MG63 (cell line): ENCODE data around the gene TANGO2. TPM values are rescaled to one million over a fixed set of nuclear protein-coding genes. Genes with fewer than 3 reads are reported as not detected.

Source experiments
- DNase-seq: peaks from one replicate; pipeline ENCODE4 v3.0.0-alpha.2; 2020
- H3K27me3 ChIP-seq: fragments of 250-450 bp; sonication (Bioruptor Pico); 2 replicates; pipeline ENCODE4 v1.5.1; 2020; ENCODE audit warnings: mild to moderate bottlenecking, moderate library complexity
- H3K36me3 ChIP-seq: fragments of 250-450 bp; sonication (Bioruptor Pico); 2 replicates; pipeline ENCODE4 v1.5.1; 2020; ENCODE audit warnings: mild to moderate bottlenecking, moderate library complexity
- H3K4me3 ChIP-seq: fragments of 250-450 bp; sonication (Bioruptor Pico); 2 replicates; pipeline ENCODE4 v1.5.1; 2020; ENCODE audit warnings: mild to moderate bottlenecking, moderate library complexity
- H3K9me3 ChIP-seq: fragments of 250-450 bp; sonication (Bioruptor Pico); 2 replicates; pipeline ENCODE4 v1.5.1; 2020; ENCODE audit warnings: mild to moderate bottlenecking, moderate library complexity
- total RNA-seq: library from RNA; depleted of rRNA; stranded (reverse); fragments of >200 nt; shearing (Covaris generic); gene quantifications from 2 replicates; pipeline ENCODE4 v1.2.3, GENCODE V29; 2014; ENCODE audit warnings: low replicate concordance

TANGO2 gene
- total RNA-seq, 1 experiment from 2014 or later: 21.0 TPM

DNA sequence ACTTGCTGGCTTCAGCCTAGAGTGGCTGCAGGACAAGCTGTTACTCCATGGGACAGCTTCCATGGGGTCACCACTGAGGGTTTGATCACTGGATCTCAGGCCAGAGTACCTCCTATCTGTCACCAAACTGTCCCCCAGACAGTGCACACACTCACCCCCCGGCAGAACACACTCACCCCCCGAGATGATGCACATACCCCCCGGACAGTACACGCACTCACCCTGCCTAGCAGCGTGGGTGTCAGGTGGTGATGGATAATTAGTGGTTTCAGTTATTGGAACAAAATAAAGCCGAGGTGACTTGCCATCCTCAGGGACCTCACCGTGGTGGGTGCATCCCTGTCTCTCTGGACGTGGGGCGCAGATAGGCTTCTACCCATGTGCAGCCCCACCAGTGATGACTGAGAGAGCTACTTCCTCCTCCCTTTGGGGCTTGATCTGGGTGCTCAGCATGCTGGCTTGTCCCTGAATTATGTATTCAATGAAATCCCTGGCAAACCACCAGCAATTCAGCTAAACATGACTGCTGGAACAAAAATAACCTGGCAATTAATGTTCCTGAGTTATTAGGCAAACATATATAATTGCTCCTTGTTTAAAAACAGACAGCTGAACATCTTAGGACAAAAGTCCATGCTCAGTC is 18.9 kb downstream of the TANGO2 start:
- Histone ChIP-seq H3K27me3 (no peaks in the 10 kb centered on the region), H3K9me3 (no peaks in the 10 kb centered on the region), H3K36me3 (no peaks in the 10 kb centered on the region), H3K4me3 (no peak overlapping the region)
- DNase-seq: no peak

DNA sequence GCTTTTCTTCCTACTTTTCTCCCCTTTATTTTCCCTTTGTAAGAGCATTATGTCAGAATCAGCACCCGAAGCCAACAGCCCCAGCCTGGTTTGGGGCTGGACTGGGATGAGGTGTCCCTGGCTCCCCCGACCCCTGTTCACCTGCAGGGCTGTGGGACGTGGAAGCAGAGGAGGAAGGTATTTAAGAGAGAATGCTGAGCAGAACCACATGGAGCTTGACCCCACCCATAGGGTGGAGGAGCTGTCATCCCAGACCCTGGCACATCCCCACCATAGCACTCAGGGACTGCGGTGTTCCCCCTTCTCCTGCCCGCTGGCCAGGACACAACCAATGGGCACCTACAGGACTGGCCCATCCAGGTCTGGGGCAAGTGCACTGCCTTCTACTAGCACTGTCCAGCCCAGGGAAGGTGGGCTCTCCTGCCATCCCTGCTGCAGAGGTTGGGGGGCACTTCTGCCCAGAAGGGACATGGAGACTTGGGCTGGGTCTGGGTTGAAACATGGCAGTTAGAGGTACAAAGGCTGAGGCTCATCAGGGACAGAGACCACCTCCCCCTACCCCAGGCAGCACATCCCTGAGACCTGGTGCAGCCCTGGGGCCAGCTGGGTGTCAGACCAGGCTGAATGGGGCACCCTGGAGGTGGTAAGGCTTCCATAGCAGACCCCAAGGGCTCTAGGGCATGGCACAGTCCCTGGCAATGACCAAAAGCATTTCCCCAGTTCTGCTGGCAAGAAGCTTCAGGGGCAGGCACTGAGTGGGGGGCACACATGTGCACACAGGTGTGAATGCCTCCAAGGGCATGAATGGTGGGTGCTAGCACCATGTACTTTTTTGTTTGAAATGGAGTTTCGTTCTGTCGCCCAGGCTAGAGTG is 19.7 kb downstream of the TANGO2 start:
- no peaks in the 10 kb centered on the region for H3K36me3 ChIP-seq
- H3K9me3 ChIP-seq: no peaks in the 10 kb centered on the region
- H3K27me3 ChIP-seq: no peaks in the 10 kb centered on the region
- H3K4me3 ChIP-seq: no peak overlapping the region
- no peak for DNase-seq

DNA sequence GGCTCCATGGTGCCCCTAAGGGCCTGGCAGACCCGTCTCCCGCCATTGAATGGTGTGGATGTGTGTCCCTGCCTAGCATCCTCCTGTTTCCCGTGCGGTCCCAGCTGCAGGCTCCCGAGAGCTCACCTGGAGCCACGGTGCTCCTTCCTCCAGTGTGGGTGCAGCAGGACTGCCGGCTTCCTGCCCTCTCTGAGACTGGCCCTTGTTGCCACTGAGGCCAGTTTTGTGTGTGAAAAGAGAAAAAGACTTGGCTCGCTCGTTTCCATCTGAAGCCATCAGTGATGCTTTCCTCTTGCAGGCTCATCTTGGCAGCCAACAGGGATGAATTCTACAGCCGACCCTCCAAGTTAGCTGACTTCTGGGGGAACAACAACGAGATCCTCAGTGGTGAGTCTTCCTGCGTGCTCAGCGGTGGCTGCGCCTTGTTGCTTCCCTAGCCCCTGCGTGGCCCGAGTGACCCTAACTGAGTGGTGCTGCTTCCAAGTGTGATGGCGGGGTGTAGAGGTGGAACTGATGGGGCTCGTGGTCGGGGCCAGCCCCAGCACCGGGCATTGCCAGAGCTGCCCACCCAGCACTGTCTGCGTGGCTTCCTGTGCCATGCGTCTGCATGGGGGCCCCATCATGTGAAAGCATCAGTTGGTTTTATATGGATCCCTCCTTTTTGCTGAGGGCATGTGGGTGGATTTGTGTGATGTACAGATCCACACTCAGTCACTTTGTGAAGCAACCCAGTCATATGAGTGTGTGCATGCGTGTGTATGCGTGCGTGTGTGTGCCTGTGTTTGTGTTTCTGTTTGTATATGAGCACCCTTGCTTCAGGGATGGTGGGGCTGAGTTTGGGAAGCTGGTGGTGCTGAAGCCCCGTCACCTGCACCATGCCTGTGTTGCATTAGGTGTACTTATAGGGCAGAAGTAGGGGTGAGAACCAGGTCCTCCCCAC is 22.4 kb downstream of the TANGO2 start:
- H3K4me3 ChIP-seq: no peak overlapping the region
- H3K36me3 ChIP-seq: peaks cover 12% of the 10 kb centered on the region
- DNase-seq: no peak
- no peaks in the 10 kb centered on the region for H3K27me3 ChIP-seq
- no peaks in the 10 kb centered on the region for H3K9me3 ChIP-seq

DNA sequence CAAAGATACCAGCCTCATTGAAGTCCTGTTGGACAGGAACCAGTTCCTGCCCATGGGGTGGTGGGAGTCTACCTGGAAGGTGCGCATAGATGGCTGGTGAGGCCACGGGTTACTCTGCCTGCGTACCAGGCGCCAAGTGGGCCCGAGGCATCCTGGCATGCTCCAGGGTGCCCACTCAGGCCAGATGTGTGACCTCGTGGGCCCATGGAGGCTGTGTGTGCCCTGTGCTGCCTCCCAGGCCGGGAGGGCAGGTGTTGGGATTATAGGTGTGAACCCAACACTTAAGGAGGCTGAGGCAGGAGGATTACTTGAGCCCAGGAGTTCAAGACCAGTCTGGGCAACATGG is 23.1 kb downstream of the TANGO2 start:
- H3K9me3 ChIP-seq: no peaks in the 10 kb centered on the region
- H3K4me3 ChIP-seq: no peak overlapping the region
- DNase-seq: no peak
- no peaks in the 10 kb centered on the region for H3K27me3 ChIP-seq
- H3K36me3 ChIP-seq: peaks cover 12% of the 10 kb centered on the region

DNA sequence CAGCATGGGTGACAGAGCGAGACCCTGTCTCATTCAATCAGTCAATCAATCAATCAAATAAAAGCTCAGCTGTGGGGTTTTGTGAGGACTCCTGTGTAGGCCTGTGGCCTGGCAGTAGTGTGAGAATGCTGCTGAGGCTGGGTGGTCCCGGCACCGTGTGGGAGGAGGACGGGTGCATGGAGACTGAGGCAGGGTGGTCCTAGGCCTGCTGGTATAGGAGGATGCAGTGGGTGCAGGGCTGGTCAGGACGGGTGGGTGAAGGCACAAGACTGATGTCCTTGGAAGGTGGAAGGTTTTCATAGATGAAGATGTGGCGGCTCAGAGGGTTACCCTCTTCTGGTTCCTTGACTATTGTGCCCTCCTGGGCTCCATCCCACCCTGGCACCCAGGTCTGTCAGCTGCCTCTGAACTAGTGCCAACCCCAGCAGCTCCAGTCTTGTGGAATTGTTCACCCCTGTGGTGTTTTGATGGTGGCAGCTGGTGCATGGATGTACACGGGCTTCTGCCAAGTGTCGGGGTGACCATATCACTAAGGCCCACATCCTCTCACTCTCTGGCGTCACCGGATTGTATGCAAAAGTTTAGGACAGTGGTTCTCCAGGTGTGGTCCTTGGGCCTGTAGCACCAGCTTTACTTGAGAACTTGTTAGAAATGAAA is 23.7 kb downstream of the TANGO2 start:
- no peak overlapping the region for H3K4me3 ChIP-seq
- DNase-seq: no peak
- H3K36me3 ChIP-seq: peaks cover 14% of the 10 kb centered on the region
- no peaks in the 10 kb centered on the region for H3K27me3 ChIP-seq
- H3K9me3 ChIP-seq: no peaks in the 10 kb centered on the region

DNA sequence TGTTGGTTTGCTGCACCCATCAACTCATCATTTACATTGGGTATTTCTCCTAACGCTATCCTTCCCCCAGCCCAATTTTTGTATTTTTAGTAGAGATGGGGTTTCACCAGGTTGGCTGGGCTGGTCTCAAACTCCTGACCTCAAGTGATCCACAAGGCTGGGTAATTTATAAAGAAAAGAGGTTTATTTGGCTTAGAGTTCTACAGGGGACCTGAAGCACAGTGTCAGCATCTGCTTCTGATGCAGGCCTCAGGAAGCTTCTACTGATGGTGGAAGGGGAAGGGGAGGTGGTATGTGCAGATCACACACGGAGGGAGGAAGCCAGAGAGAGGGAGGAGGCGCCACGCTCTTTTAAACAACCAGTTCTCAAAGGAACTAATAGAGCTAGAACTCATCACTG is 25.8 kb downstream of the TANGO2 start:
- H3K9me3 ChIP-seq: no peaks in the 10 kb centered on the region
- peaks cover 15% of the 10 kb centered on the region for H3K36me3 ChIP-seq
- no peak for DNase-seq
- H3K4me3 ChIP-seq: no peak overlapping the region
- no peaks in the 10 kb centered on the region for H3K27me3 ChIP-seq

DNA sequence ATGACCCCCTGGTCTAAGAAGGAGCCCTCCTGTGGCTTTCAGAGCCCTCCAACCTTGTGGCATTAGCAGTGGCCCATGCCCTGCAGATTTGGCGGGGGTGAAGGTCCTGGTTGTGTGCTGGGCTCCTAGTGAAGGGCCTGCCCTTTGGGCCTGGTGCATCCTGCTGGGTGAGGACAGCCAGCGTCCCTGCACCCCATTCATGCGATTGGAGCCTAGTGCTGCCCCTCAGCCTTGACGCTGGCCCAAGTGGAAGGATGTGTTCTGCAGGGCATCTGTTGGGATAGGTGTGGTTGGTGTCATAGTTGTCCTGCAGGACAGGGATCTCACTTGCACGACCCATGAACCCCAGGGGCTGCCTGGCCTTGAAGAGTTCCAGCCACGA is 31.0 kb downstream of the TANGO2 start:
- Histone ChIP-seq H3K9me3 (no peaks in the 10 kb centered on the region), H3K27me3 (no peaks in the 10 kb centered on the region), H3K4me3 (no peak overlapping the region), H3K36me3 (peaks cover 11% of the 10 kb centered on the region)
- DNase-seq: no peak

DNA sequence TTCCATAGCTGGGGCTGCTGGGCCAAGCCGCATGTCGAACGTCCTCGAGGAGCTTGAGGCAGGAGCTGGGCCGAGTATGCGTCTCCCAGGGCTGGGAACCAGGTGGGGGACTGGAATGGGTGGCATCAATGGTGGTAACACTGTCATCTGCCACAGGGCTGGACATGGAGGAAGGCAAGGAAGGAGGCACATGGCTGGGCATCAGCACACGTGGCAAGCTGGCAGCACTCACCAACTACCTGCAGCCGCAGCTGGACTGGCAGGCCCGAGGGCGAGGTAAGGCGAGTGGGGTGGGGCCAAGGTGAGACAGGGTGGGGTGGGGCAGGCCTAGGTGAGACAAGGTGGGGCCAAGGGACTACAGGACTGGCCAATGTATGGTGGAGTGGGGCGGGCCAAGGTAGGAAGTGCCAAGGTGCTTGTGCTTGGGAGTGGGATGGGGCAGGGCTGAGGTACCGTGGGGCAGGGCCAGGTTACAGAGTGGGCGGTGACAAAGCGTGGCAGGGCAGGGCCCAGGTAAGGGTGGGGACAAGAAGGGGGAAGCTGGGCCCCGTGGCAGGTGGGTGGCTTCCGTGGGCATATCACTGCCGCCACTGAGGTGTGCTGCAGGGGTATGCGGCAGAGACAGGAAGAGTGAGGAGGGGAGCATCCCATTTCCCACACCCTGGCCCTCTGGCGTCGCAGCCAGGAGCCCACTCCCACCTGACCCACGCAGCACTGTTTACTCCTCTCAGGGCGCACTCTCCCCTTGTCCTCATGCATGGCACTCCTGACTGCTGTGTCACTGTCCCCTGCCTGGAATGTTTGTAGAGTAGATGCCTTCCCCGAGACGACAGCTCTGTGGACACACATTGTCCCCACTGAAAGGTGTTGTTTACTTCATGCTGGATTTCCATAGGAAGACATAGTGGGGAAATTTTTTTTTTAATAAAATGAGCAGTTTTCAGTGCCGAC is 31.7 kb downstream of the TANGO2 start:
- H3K4me3 ChIP-seq: no peak overlapping the region
- H3K36me3 ChIP-seq: peaks cover 7% of the 10 kb centered on the region
- DNase-seq: no peak
- no peaks in the 10 kb centered on the region for H3K27me3 ChIP-seq
- no peaks in the 10 kb centered on the region for H3K9me3 ChIP-seq

DNA sequence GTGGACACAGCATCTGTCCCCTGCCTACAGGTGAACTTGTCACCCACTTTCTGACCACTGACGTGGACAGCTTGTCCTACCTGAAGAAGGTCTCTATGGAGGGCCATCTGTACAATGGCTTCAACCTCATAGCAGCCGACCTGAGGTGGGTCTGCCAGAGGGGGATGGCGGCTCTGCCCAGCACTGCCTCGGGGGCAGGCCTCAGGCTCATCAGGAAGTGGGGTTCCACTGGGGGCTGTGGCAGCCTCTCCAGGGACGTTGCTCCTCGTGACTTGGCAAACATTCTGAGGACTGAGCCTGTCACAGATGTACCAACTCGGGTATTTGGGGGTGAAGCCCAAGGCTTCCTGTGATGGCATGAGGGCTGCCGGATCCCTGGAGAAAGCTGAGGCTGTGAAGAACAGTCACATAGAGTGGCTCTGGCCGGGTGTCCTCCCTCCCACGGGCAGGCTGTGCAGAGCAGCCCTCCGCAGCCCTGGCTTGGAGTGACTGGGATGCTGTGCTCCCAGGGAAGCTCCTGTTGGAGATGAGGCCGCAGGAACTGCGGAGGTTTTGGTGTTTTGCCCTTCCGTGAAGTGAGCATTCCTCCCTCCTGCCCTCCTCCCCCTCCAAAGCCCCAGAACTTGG is 32.6 kb downstream of the TANGO2 start:
- no peak overlapping the region for H3K4me3 ChIP-seq
- H3K36me3 ChIP-seq: peaks cover 3% of the 10 kb centered on the region
- no peaks in the 10 kb centered on the region for H3K27me3 ChIP-seq
- DNase-seq: no peak
- no peaks in the 10 kb centered on the region for H3K9me3 ChIP-seq

DNA sequence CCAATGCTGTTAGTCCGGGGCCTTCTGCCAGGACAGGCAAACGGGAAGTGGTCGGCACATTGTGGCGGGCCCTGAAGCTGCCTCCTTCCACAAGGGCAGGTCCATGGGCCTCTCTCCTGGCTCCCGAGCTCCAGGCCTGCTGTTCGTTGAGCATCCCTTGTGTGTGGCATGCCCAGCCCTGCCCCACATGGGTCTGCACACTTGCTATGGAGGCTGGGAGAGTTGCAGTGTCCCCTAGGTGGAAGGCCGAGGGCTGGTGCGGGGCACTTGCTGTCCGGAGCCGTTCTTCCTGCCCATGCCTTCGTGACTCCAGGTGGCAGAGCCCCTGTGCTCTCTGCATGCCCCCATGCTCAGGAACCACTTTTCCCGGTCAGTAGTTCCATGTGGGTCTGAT is 33.1 kb downstream of the TANGO2 start:
- no peak for DNase-seq
- H3K9me3 ChIP-seq: no peaks in the 10 kb centered on the region
- H3K4me3 ChIP-seq: no peak overlapping the region
- H3K36me3 ChIP-seq: peaks cover 3% of the 10 kb centered on the region
- H3K27me3 ChIP-seq: no peaks in the 10 kb centered on the region

DNA sequence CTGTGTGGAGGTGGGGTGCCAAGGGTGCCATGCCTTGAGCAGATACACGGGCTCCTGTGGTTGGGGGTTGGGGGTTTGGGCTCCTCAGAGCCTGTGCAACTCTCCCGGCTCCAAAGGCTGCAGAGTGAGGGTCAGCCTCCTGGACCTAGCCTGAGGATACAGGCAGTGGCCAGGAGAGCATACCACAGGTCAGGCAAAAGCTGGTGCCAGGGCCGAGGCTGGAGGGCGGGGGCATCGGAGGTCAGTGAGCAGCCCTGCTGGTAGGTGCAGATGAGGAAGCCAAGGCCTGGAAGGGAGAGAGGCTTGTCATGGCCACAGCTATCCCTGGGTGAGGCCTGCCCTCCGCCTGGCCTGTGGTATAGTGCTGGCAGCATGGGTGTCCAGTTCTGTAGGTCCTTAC is 33.6 kb downstream of the TANGO2 start:
- Histone ChIP-seq H3K36me3 (peaks cover 3% of the 10 kb centered on the region), H3K27me3 (no peaks in the 10 kb centered on the region), H3K9me3 (no peaks in the 10 kb centered on the region), H3K4me3 (no peak overlapping the region)
- DNase-seq: no peak

DNA sequence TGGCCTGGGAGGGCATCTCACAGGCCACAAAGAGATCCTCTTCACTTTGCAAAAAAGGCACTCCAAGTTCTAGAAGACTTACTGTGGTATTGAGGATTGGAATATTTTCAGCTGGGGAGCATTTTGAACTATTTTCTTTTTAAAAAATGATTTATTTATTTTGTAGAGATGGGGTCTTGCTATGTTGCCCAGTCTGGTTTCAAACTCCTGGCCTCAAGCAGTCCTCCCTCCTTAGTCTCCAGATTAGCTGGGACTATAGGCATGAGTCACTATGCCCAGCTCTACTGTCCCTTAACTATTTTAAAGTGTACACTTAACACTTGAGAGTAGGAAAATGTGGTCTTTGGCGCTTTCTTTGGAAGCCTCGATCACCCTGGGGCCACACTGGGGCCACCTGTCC is 34.2 kb downstream of the TANGO2 start:
- Histone ChIP-seq H3K27me3 (no peaks in the 10 kb centered on the region), H3K36me3 (no peaks in the 10 kb centered on the region; the same call in 1 of the 2 replicates), H3K4me3 (no peak overlapping the region), H3K9me3 (no peaks in the 10 kb centered on the region)
- DNase-seq: no peak

DNA sequence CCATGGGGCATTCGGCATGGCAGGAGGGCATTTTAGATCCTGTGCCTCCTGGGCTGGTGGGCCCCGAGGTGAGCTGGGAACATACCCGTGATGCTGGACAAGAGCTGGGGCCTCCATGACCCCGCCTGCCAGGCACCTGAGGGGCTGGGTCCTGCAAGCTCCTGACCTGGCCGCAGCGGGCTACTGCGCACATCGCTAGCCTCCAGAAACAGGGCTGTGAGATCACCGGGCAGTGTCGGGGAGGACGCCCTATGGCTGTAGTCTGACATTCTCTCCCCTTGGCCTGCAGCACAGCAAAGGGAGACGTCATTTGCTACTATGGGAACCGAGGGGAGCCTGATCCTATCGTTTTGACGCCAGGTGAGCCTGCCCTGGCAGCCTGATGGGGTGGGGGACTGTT is 34.7 kb downstream of the TANGO2 start:
- H3K36me3 ChIP-seq: no peaks in the 10 kb centered on the region; the same call in 1 of the 2 replicates
- no peak for DNase-seq
- no peaks in the 10 kb centered on the region for H3K9me3 ChIP-seq
- no peaks in the 10 kb centered on the region for H3K27me3 ChIP-seq
- H3K4me3 ChIP-seq: no peak overlapping the region

DNA sequence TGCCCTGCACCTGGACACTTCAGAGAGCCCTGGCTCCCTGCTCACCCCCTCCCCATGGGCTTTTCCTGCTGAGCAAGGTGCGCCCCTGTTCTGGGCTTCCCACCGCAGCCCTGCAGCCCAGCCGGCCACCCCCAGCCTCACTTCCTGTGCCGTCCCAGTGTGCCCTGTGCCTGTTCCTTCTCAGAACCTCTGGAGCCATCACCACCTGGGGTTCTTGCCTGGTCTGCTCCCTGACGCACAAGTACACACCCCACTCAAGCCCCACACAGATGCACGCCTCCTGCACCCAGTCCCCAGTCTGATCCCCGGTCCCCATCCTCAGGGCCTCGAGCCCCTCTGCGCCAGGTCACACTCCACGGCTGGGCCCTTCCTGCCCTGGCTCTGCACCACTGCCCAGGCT is 35.3 kb downstream of the TANGO2 start:
- H3K36me3 ChIP-seq: no peaks in the 10 kb centered on the region; the same call in 1 of the 2 replicates
- no peak for DNase-seq
- H3K4me3 ChIP-seq: no peak overlapping the region

DNA sequence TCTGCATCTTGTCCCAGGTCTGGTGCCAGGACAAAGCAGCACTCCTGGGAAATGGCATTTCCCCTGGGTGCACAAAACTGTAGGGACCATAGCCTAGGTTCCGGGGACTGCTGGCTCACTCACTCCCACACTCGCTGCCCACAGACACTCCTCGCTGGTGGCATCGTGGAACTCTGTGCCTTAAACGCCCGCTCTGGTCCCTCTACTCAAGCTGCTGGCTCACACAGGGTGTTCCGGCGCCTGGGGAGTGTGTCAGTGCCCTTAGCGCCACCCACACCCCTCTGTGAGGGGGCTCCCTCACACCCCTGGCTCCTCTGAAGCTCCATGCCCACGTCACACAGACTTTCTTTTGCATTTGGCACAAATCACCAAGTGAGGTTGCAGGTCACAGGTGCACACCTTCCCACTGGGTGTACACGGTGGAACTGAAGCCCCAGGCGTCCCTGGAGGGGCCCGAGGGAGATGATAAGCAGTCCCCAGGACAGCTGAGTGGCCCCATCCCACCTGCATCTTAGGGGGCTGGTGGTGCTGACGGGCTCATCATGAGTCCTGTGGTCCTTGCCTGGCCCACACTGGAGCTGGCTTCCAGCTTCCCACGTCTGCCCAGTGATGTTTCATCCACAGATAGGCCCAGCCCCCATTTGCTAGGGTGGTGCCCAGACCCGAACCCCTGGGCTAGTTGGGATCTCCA is 35.9 kb downstream of the TANGO2 start:
- no peak overlapping the region for H3K4me3 ChIP-seq
- no peaks in the 10 kb centered on the region for H3K27me3 ChIP-seq
- no peak for DNase-seq
- H3K36me3 ChIP-seq: peaks cover 6% of the 10 kb centered on the region; the same call in 1 of the 2 replicates
- no peaks in the 10 kb centered on the region for H3K9me3 ChIP-seq

More for the DNA sequence above, 35.3 kb downstream of the TANGO2 start:
- Histone ChIP-seq H3K9me3 (no peaks in the 10 kb centered on the region), H3K27me3 (no peaks in the 10 kb centered on the region)
